Neuronal stem cell (in vitro differentiated cells): ENCODE results near the gene TUBB6.

Source experiments
- DNase-seq: peaks from one replicate; pipeline ENCODE4 v3.0.0-alpha.2; 2013; ENCODE audit warnings: low spot score
- H2AFZ ChIP-seq: one replicate; pipeline ENCODE4 v1.6.1; 2013; ENCODE audit warnings: mild to moderate bottlenecking, low read length, inconsistent platforms
- H2AK5ac ChIP-seq: 2 replicates; pipeline ENCODE4 v1.6.1; 2013; ENCODE audit warnings: low read depth, mild to moderate bottlenecking, inconsistent platforms, low read length, moderate library complexity, mixed read lengths
- H2BK120ac ChIP-seq: 2 replicates; pipeline ENCODE4 v1.6.1; 2013; ENCODE audit warnings: low read depth, mild to moderate bottlenecking, inconsistent platforms, low read length, moderate library complexity, mixed read lengths
- H2BK12ac ChIP-seq: one replicate; pipeline ENCODE4 v1.6.1; 2013; ENCODE audit warnings: low read length, inconsistent platforms
- H2BK15ac ChIP-seq: 2 replicates; pipeline ENCODE4 v1.6.1; 2013; ENCODE audit warnings: mild to moderate bottlenecking, low read length, inconsistent platforms, mixed read lengths
- H2BK5ac ChIP-seq: one replicate; pipeline ENCODE4 v1.6.1; 2013; ENCODE audit warnings: inconsistent platforms, mild to moderate bottlenecking, low read length, moderate library complexity
- H3K14ac ChIP-seq: one replicate; pipeline ENCODE4 v1.6.1; 2013; ENCODE audit warnings: low read length, inconsistent platforms
- H3K18ac ChIP-seq: 2 replicates; pipeline ENCODE4 v1.6.1; 2013; ENCODE audit warnings: low read length, inconsistent platforms
- H3K23ac ChIP-seq: 2 replicates; pipeline ENCODE4 v1.6.1; 2013; ENCODE audit warnings: low read depth, mild to moderate bottlenecking, mixed read lengths, low read length, inconsistent platforms; ENCODE audit not compliant: poor library complexity
- H3K27ac ChIP-seq: replicated peaks from 3 replicates; pipeline ENCODE4 v1.5.1; 2013; ENCODE audit warnings: low read length, inconsistent platforms
- H3K27me3 ChIP-seq, 3 experiments: 2 replicates each; pipeline ENCODE4 v1.6.1; 2013; ENCODE audit warnings: low read length in 3 of 3, mild to moderate bottlenecking in 2 of 3, inconsistent platforms in 1 of 3, low read depth in 1 of 3, mixed read lengths in 1 of 3, moderate library complexity in 1 of 3; ENCODE audit not compliant: control insufficient read depth in 3 of 3, insufficient read depth in 3 of 3
- H3K36me3 ChIP-seq, 2 donors: replicated peaks in 1 of 2; 2 replicates each; pipeline ENCODE4 v1.6.1; 2013; ENCODE audit warnings: low read length in 2 of 2; ENCODE audit not compliant: control insufficient read depth in 2 of 2, insufficient read depth in 2 of 2
- H3K4ac ChIP-seq: 2 replicates; pipeline ENCODE4 v1.6.1; 2013; ENCODE audit warnings: inconsistent platforms, mild to moderate bottlenecking, low read length, moderate library complexity
- H3K4me1 ChIP-seq, 2 donors: 1 replicate in 1 of 2; 2 replicates in 1 of 2; pipeline ENCODE4 v1.6.1; 2013; ENCODE audit warnings: low read length in 2 of 2, low read depth in 1 of 2; ENCODE audit not compliant: control insufficient read depth in 2 of 2, insufficient read depth in 1 of 2
- H3K4me2 ChIP-seq: one replicate; pipeline ENCODE4 v1.6.1; 2013; ENCODE audit warnings: mild to moderate bottlenecking, low read length, inconsistent platforms; ENCODE audit not compliant: insufficient read depth, poor library complexity, severe bottlenecking
- H3K4me3 ChIP-seq, 2 donors: 2 replicates each; pipeline ENCODE4 v1.5.1; 2013; ENCODE audit warnings: low read length in 2 of 2, mild to moderate bottlenecking in 2 of 2, inconsistent platforms in 1 of 2, moderate library complexity in 1 of 2
- H3K79me1 ChIP-seq: one replicate; pipeline ENCODE4 v1.6.1; 2013; ENCODE audit warnings: low read depth, mild to moderate bottlenecking, inconsistent platforms, low read length, moderate library complexity
- H3K9ac ChIP-seq: one replicate; pipeline ENCODE4 v1.6.1; 2013; ENCODE audit warnings: mild to moderate bottlenecking, low read depth, low read length, inconsistent platforms; ENCODE audit not compliant: poor library complexity
- H3K9me3 ChIP-seq, 2 donors: replicated peaks in 1 of 2; 2 replicates each; pipeline versions ENCODE3 to v1.6.1; 2013; ENCODE audit warnings: low read length in 2 of 2, mild to moderate bottlenecking in 2 of 2, inconsistent platforms in 1 of 2, low read depth in 1 of 2, mixed read lengths in 1 of 2, moderate library complexity in 1 of 2; ENCODE audit not compliant: control insufficient read depth in 2 of 2, insufficient read depth in 1 of 2
- H4K8ac ChIP-seq: one replicate; pipeline ENCODE4 v1.6.1; 2013; ENCODE audit warnings: low read depth, mild to moderate bottlenecking, inconsistent platforms, low read length, moderate library complexity
- H4K91ac ChIP-seq: one replicate; pipeline ENCODE4 v1.6.1; 2013; ENCODE audit warnings: low read length, low read depth, mild to moderate bottlenecking, inconsistent platforms; ENCODE audit not compliant: poor library complexity
- WGBS, 2 donors: extraction: QIAGEN DNeasy Blood & Tissue Kit; methylation state at CpG; one replicate each; pipeline ENCODE4 v1.1.7; 2013; ENCODE audit warnings: missing lambda C conversion rate in 2 of 2, mixed read lengths in 1 of 2; ENCODE audit not compliant: insufficient read length in 2 of 2, insufficient replicate concordance in 1 of 2; ENCODE audit errors: extremely low coverage in 2 of 2; 5-methylcytosine and 5-hydroxymethylcytosine counted together

The TUBB6 gene

DNA sequence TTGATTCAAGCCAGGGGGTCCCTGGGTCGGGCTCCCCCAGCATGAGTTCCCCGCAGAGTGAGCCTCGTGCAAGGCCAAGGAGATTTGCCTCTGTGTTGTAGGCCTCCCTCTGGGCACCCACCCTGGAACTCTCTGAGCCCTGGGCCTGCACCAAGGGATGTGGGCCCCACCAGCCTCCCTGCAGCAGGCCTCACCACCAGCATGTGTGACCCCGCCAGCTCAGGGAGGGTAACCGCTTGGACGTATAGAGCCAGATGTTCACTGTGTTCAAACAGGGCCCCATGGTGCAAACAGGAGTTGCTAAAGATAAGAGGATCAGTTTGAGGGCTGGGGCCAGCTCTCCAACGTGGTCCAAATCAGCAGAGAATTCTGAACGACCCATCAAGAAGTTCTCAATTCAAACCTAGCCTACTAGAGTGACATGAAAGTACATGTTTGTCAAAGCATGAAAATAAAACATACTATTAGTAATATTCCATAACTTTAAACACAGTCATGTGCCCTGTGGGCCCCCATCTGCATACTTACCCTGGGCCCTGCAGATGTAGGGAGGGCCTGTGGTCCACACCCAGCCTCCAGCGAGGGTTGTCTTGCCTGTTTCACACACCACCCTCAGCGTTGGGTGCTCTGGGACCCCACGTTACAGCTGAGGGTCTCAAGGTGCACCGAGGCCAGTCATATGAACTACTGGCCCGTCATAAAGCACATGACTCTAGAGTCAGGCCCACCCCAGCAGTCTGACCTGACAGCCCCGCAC is 5.5 kb upstream of the TUBB6 start:
- H3K4me2 ChIP-seq: no peak overlapping the region
- H3K9ac ChIP-seq: no peak overlapping the region
- no peak overlapping the region for H2AFZ ChIP-seq
- H3K27me3 ChIP-seq: peaks cover 3 to 62% (median 11%) of the 10 kb centered on the region in 3 experiments
- H3K27ac ChIP-seq: no peak overlapping the region
- H3K79me1 ChIP-seq: no peaks in the 10 kb centered on the region
- H3K4me1 ChIP-seq: peaks cover 5 to 11% of the 10 kb centered on the region in 2 donors
- H3K36me3 ChIP-seq: no peaks in the 10 kb centered on the region
- no peak overlapping the region for H4K8ac ChIP-seq
- WGBS, 2 donors: no CpG with 5 or more reads among the region's 14 CpGs
- no peak overlapping the region for H2BK15ac ChIP-seq
- no peak overlapping the region for H3K4ac ChIP-seq
- H3K9me3 ChIP-seq: no peaks in the 10 kb centered on the region
- no peak overlapping the region for H3K23ac ChIP-seq
- DNase-seq: no peak
- H3K4me3 ChIP-seq: no peak overlapping the region
- H2BK12ac ChIP-seq: no peak overlapping the region
- no peak overlapping the region for H3K18ac ChIP-seq
- H2BK5ac ChIP-seq: no peak overlapping the region
- H3K14ac ChIP-seq: no peak overlapping the region
- H4K91ac ChIP-seq: no peak overlapping the region
- H2AK5ac ChIP-seq: peak overlapping the region; percentile 1
- H2BK120ac ChIP-seq: no peak overlapping the region

DNA sequence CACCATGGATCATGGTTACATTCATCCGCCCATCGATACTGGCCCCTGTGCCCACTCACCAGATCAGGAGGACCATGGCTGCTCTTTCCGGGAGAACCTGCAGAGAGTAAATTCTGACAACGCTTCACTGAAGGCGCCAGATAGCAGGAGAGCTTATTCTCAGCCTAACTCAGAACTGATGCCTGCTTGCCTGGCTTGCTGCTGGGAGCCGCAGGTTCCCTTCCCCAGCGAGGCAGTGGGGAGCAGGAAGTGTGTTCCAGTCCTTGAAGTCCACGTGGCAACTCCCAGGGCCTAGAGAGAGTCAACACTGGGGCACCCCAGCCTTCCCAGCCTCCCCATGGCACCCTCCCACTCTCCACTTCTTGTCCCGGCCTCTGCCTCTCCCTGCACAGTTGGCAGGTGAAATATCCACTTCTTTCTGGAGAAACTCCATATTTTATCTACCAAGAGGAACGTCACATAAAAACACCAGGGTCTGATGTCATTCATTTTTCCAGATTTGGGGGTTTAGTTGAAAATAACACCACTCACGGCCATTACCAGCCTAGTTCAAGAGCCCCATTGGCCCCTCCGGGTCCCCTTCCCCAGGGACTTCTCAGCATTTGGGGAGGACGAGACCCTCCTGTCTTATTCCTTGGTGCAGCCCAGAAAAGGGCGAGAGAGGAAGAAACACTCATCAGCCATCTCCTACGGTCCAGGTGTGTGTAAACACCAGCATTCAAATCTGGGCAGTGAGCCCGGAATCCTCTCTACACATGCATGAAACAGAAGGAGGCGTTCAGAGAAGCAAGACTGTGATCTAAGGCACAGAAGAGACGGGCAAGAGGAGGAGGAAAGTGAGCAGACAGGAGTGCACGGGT is 3.5 kb upstream of the TUBB6 start:
- no peaks in the 10 kb centered on the region for H3K79me1 ChIP-seq
- DNase-seq: no peak
- no peak overlapping the region for H2BK5ac ChIP-seq
- H3K14ac ChIP-seq: no peak overlapping the region
- no peak overlapping the region for H3K4me3 ChIP-seq
- no peak overlapping the region for H2BK120ac ChIP-seq
- H2BK15ac ChIP-seq: no peak overlapping the region
- no peak overlapping the region for H2AFZ ChIP-seq
- no peak overlapping the region for H4K8ac ChIP-seq
- H2BK12ac ChIP-seq: no peak overlapping the region
- H3K9me3 ChIP-seq: peaks cover 0 to under 1% of the 10 kb centered on the region in 2 donors
- H3K4ac ChIP-seq: peak overlapping the region; percentile 61
- no CpG with 5 or more reads among the region's 19 CpGs for WGBS, 2 donors
- peak overlapping the region; percentile 74 for H3K23ac ChIP-seq
- peaks cover 6 to 14% of the 10 kb centered on the region in 2 donors for H3K4me1 ChIP-seq
- no peak overlapping the region for H3K18ac ChIP-seq
- H3K36me3 ChIP-seq: peaks cover 1 to 3% of the 10 kb centered on the region in 2 donors
- H4K91ac ChIP-seq: no peak overlapping the region
- peak overlapping the region; percentile 3 for H3K4me2 ChIP-seq
- peaks cover 3 to 61% (median 20%) of the 10 kb centered on the region in 3 experiments for H3K27me3 ChIP-seq
- H3K9ac ChIP-seq: no peak overlapping the region
- H2AK5ac ChIP-seq: peak overlapping the region; percentile 16
- no peak overlapping the region for H3K27ac ChIP-seq

DNA sequence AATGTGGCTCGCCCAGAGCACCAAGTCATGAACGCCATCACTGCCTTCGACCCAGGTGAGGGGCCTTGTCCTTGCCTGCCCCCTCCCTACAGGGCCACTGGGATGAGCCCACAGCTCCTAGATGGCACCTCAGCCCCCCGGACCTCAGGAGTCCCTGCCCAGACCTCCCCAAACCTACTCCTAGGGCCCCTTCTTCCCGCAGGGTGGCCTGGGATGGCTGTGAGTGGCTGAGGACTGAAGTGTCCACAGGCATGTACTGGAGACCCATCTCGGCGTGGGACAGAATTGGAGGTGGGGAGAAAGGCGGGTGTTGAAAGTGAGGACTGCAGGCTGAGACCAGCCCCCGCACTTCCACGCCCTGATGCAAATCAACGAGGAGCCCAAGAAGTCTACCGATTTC is 2.8 kb upstream of the TUBB6 start:
- no CpG with 5 or more reads among the region's 12 CpGs for WGBS, 2 donors
- Histone ChIP-seq H3K14ac (no peak overlapping the region), H2AK5ac (no peak overlapping the region), H3K9ac (no peak overlapping the region), H2BK5ac (no peak overlapping the region), H4K91ac (no peak overlapping the region), H3K9me3 (peaks cover 0 to 5% of the 10 kb centered on the region in 2 donors), H3K27ac (no peak overlapping the region), H3K4me2 (no peak overlapping the region), H3K4me1 (peaks cover 6 to 15% of the 10 kb centered on the region in 2 donors), H3K36me3 (peaks cover 5 to 8% of the 10 kb centered on the region in 2 donors), H3K4me3 (no peak overlapping the region), H3K27me3 (peaks cover 3 to 55% (median 20%) of the 10 kb centered on the region in 3 experiments), H2BK15ac (no peak overlapping the region), H3K79me1 (no peaks in the 10 kb centered on the region), H2BK120ac (no peak overlapping the region), H2AFZ (no peak overlapping the region), H4K8ac (no peak overlapping the region), H3K4ac (no peak overlapping the region), H2BK12ac (no peak overlapping the region), H3K23ac (no peak overlapping the region), H3K18ac (no peak overlapping the region)
- DNase-seq: no peak
